ENCODE measurements around the gene SPECC1. TPM values are rescaled to one million over a fixed set of nuclear protein-coding genes. Genes with fewer than 3 reads are reported as not detected.

The SPECC1 gene
- total RNA-seq, 1 donor from 2014 or later, result 13.6 TPM

DNA sequence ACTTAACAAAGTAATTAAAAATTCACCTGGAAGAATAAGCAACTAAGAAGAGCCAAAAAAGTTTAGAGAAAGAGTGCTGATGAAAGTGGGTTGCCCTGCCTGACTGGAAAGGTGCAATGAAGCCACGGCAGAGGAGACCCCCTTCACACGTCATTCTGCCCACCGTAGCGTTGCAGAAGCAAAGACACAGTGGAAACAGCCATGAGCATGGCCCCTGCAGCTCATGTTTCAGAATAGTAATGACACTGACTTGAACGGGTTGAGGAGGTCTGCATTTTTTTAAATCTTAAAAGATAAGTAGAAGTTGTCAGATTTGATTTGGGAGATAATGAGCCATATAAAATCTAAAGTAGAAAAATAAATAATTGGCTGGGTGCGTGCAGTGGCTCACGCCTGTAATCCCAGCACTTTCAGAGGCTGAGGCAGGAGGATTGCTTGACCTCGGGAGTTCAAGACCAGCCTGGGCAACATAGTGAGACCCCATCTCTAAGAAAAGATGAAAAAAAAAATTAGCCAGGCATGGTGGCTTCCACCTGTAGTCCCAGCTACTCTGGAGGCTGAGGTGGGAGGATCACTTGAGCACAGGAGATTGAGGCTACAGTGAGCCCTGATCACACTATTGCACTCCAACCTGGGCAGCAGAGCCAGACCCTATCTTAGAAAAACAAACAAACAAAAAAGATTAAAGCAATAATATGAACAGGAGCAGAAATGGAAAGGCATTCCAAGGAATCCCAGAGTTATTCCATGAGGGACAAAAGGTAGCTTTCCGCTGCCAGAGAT lies 273.6 kb downstream of the SPECC1 start:
- Histone ChIP-seq H3K4me3 (ENCODE audit: low read length in 3 of 3) (no peak overlapping the region), H3K4me1 (ENCODE audit: control insufficient read depth in 3 of 3, insufficient read depth in 3 of 3, low read length in 3 of 3) (peaks cover 0 to 2% (median 0%) of the 10 kb centered on the region in 3 donors), H3K36me3 (ENCODE audit: control insufficient read depth in 3 of 3, insufficient read depth in 3 of 3, low read length in 3 of 3) (no peaks in the 10 kb centered on the region), H3K27me3 (ENCODE audit: control insufficient read depth in 3 of 3, insufficient read depth in 3 of 3, low read length in 3 of 3) (peaks cover 0 to 4% (median 0%) of the 10 kb centered on the region in 3 donors), H3K27ac (ENCODE audit: low read depth, low read length) (no peak overlapping the region), H3K9ac (ENCODE audit: low read depth in 1 of 3, low read length in 3 of 3) (no peak overlapping the region), H3K9me3 (ENCODE audit: control insufficient read depth in 3 of 3, low read length in 3 of 3) (no peaks in the 10 kb centered on the region)

GRCh38 chr17:20284022-20284421 lies 274.9 kb downstream of the SPECC1 start:
- Histone ChIP-seq H3K36me3 (ENCODE audit: control insufficient read depth in 3 of 3, insufficient read depth in 3 of 3, low read length in 3 of 3) (no peaks in the 10 kb centered on the region), H3K9ac (ENCODE audit: low read depth in 1 of 3, low read length in 3 of 3) (no peak overlapping the region), H3K27ac (ENCODE audit: low read depth, low read length) (no peak overlapping the region), H3K9me3 (ENCODE audit: control insufficient read depth in 3 of 3, low read length in 3 of 3) (no peaks in the 10 kb centered on the region), H3K27me3 (ENCODE audit: control insufficient read depth in 3 of 3, insufficient read depth in 3 of 3, low read length in 3 of 3) (peaks cover 0 to 4% (median 0%) of the 10 kb centered on the region in 3 donors), H3K4me1 (ENCODE audit: control insufficient read depth in 3 of 3, insufficient read depth in 3 of 3, low read length in 3 of 3) (peaks cover 0 to 2% (median 0%) of the 10 kb centered on the region in 3 donors), H3K4me3 (ENCODE audit: low read length in 3 of 3) (no peak overlapping the region)

DNA sequence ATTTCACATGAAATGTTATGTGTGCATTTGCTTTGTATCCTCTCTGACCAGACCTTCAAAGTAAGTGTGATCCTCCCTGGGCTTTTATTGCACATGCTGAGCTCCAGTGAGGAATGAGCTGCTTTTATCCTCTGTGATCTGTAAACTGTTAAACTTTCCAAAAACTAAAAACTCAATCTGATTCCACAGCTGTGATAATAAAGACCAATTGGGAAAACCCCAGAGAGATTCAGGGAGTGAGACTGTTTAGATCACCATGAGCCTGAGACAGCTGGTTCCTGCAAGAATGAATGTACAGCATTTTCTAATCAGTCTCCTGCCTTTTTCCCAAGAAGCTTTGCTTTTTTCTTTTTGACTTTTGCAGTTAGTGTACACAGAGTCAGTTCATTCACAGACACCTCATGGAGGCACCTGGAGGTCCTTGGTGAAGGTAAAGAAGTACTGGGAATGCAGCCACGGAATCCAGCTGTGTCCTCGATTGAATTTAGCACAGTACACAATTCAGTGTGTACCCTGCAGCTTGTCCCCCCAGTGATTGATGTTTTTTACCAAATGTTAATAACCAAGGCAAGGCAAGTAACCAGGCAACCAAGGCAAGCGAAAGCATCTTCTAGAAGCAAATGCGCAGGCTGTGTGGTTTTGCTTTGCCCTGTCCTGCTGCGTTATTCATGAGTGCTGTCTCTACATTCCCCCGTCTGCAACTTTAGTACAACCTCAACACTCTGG lies 275.6 kb downstream of the SPECC1 start:
- H3K9ac ChIP-seq (ENCODE audit: low read depth in 1 of 3, low read length in 3 of 3), result no peak overlapping the region
- no peaks in the 10 kb centered on the region for H3K9me3 ChIP-seq (ENCODE audit: control insufficient read depth in 3 of 3, low read length in 3 of 3)
- no peak overlapping the region for H3K4me3 ChIP-seq (ENCODE audit: low read length in 3 of 3)
- peaks cover 0 to 4% (median 0%) of the 10 kb centered on the region in 3 donors for H3K27me3 ChIP-seq (ENCODE audit: control insufficient read depth in 3 of 3, insufficient read depth in 3 of 3, low read length in 3 of 3)
- H3K4me1 ChIP-seq (ENCODE audit: control insufficient read depth in 3 of 3, insufficient read depth in 3 of 3, low read length in 3 of 3), result peaks cover 0 to 2% (median 0%) of the 10 kb centered on the region in 3 donors
- H3K36me3 ChIP-seq (ENCODE audit: control insufficient read depth in 3 of 3, insufficient read depth in 3 of 3, low read length in 3 of 3), result no peaks in the 10 kb centered on the region
- no peak overlapping the region for H3K27ac ChIP-seq (ENCODE audit: low read depth, low read length)

DNA sequence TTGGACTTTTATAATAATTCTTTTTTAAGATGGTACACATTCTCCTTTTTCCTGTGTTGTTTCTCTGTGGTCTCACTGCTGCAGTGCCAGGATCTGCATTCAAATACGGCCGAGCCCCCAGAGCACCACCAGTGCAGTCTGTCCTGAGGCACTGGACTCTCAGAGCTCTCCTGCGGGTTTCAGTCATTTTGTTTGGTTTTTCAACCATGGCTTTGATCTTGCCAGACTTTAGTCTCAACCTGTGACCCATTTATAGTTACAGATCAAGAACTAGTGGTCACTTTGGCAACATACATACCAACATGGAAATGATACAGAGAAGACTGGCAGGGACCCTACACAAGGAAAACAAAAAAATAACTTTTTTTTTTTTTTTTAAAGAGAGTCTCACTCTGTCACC lies 280.8 kb downstream of the SPECC1 start:
- Histone ChIP-seq H3K36me3 (ENCODE audit: control insufficient read depth in 3 of 3, insufficient read depth in 3 of 3, low read length in 3 of 3) (no peaks in the 10 kb centered on the region), H3K4me1 (ENCODE audit: control insufficient read depth in 3 of 3, insufficient read depth in 3 of 3, low read length in 3 of 3) (no peaks in the 10 kb centered on the region), H3K9ac (ENCODE audit: low read depth in 1 of 3, low read length in 3 of 3) (no peak overlapping the region), H3K9me3 (ENCODE audit: control insufficient read depth in 3 of 3, low read length in 3 of 3) (no peaks in the 10 kb centered on the region), H3K27ac (ENCODE audit: low read depth, low read length) (no peak overlapping the region), H3K27me3 (ENCODE audit: control insufficient read depth in 3 of 3, insufficient read depth in 3 of 3, low read length in 3 of 3) (peaks cover 0 to 3% (median 0%) of the 10 kb centered on the region in 3 donors), H3K4me3 (ENCODE audit: low read length in 3 of 3) (no peak overlapping the region)

DNA sequence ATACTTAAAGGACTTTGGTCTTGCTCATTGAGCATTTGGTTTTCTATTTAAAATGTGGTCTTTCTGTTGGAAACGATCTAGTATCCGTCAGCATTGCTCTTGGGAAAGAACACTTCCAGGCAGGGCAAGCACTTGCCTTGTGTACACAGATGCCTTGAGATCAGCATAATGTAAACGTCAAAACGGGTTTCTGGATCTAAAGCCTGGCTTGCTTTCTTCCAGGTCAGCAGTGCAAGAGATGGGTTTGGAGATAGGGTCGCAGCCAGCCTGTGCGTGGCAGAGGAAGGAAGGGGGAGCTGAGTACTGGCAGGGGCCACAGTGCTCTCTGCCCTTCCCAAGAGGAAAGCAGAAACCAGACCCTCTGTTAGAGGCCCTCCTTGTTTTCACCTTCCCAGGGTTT lies 282.7 kb downstream of the SPECC1 start:
- no peak overlapping the region for H3K27ac ChIP-seq (ENCODE audit: low read depth, low read length)
- H3K9ac ChIP-seq (ENCODE audit: low read depth in 1 of 3, low read length in 3 of 3), result no peak overlapping the region
- H3K4me1 ChIP-seq (ENCODE audit: control insufficient read depth in 3 of 3, insufficient read depth in 3 of 3, low read length in 3 of 3), result no peaks in the 10 kb centered on the region
- no peaks in the 10 kb centered on the region for H3K27me3 ChIP-seq (ENCODE audit: control insufficient read depth in 3 of 3, insufficient read depth in 3 of 3, low read length in 3 of 3)
- no peaks in the 10 kb centered on the region for H3K9me3 ChIP-seq (ENCODE audit: control insufficient read depth in 3 of 3, low read length in 3 of 3)
- no peak overlapping the region for H3K4me3 ChIP-seq (ENCODE audit: low read length in 3 of 3)
- H3K36me3 ChIP-seq (ENCODE audit: control insufficient read depth in 3 of 3, insufficient read depth in 3 of 3, low read length in 3 of 3), result no peaks in the 10 kb centered on the region

DNA sequence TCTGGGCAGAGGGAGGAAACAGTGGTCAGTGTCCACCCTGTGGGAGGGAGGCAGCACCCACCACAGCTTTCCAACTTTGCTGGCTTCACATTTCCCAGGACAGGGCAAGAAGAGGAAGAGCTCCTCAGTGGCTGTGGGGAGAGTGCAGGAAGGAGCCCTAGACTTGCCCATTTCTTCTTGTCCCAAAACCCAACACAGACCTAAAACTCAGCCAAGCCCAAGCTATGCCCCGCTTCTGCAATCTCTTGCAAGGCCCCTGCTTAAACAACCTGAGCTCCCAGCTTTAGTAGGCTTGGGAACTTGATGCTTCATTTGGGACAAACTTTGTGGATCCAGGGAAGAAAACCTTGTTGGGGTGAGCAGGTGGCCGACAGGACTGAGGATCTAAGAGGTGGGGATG lies 284.3 kb downstream of the SPECC1 start:
- H3K9me3 ChIP-seq (ENCODE audit: control insufficient read depth in 3 of 3, low read length in 3 of 3), result no peaks in the 10 kb centered on the region
- no peak overlapping the region for H3K4me3 ChIP-seq (ENCODE audit: low read length in 3 of 3)
- H3K27ac ChIP-seq (ENCODE audit: low read depth, low read length), result no peak overlapping the region
- no peaks in the 10 kb centered on the region for H3K27me3 ChIP-seq (ENCODE audit: control insufficient read depth in 3 of 3, insufficient read depth in 3 of 3, low read length in 3 of 3)
- H3K36me3 ChIP-seq (ENCODE audit: control insufficient read depth in 3 of 3, insufficient read depth in 3 of 3, low read length in 3 of 3), result no peaks in the 10 kb centered on the region
- H3K4me1 ChIP-seq (ENCODE audit: control insufficient read depth in 3 of 3, insufficient read depth in 3 of 3, low read length in 3 of 3), result no peaks in the 10 kb centered on the region
- no peak overlapping the region for H3K9ac ChIP-seq (ENCODE audit: low read depth in 1 of 3, low read length in 3 of 3)

DNA sequence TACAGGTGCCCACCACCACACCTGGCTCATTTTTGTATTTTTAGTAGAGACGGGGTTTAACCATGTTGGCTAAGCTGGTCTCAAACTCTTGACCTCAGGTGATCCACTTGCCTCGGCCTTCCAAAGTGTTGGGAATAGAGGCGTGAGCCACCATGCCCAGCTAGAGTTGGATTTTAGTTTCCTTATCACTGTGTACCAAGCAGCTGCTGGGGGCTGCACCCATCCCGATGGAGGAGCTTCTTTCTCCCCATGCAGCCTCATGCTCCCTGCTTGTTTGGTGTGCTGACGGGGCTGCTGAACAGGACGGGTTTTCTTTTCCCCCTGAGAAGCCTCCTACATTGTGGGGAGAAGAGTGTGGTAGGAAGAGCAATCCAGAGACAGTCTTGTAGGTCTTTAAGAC lies 285.0 kb downstream of the SPECC1 start:
- H3K36me3 ChIP-seq (ENCODE audit: control insufficient read depth in 3 of 3, insufficient read depth in 3 of 3, low read length in 3 of 3), result no peaks in the 10 kb centered on the region

GRCh38 chr17:20299013-20299412 lies 289.9 kb downstream of the SPECC1 start:
- Histone ChIP-seq H3K9ac (ENCODE audit: low read depth in 1 of 3, low read length in 3 of 3) (no peak overlapping the region), H3K9me3 (ENCODE audit: control insufficient read depth in 3 of 3, low read length in 3 of 3) (no peaks in the 10 kb centered on the region), H3K4me3 (ENCODE audit: low read length in 3 of 3) (no peak overlapping the region), H3K4me1 (ENCODE audit: control insufficient read depth in 3 of 3, insufficient read depth in 3 of 3, low read length in 3 of 3) (no peaks in the 10 kb centered on the region), H3K36me3 (ENCODE audit: control insufficient read depth in 3 of 3, insufficient read depth in 3 of 3, low read length in 3 of 3) (no peaks in the 10 kb centered on the region), H3K27ac (ENCODE audit: low read depth, low read length) (no peak overlapping the region), H3K27me3 (ENCODE audit: control insufficient read depth in 3 of 3, insufficient read depth in 3 of 3, low read length in 3 of 3) (no peaks in the 10 kb centered on the region)

More for the DNA sequence above, 285.0 kb downstream of the SPECC1 start:
- Histone ChIP-seq H3K4me1 (ENCODE audit: control insufficient read depth in 3 of 3, insufficient read depth in 3 of 3, low read length in 3 of 3) (no peaks in the 10 kb centered on the region), H3K9ac (ENCODE audit: low read depth in 1 of 3, low read length in 3 of 3) (no peak overlapping the region), H3K9me3 (ENCODE audit: control insufficient read depth in 3 of 3, low read length in 3 of 3) (no peaks in the 10 kb centered on the region), H3K4me3 (ENCODE audit: low read length in 3 of 3) (no peak overlapping the region), H3K27ac (ENCODE audit: low read depth, low read length) (no peak overlapping the region), H3K27me3 (ENCODE audit: control insufficient read depth in 3 of 3, insufficient read depth in 3 of 3, low read length in 3 of 3) (no peaks in the 10 kb centered on the region)

GRCh38 chr17:20300436-20300934 lies 291.3 kb downstream of the SPECC1 start:
- no peak overlapping the region for H3K27ac ChIP-seq (ENCODE audit: low read depth, low read length)
- no peak overlapping the region for H3K9ac ChIP-seq (ENCODE audit: low read depth in 1 of 3, low read length in 3 of 3)

More at GRCh38 chr17:20300436-20300934, 291.3 kb downstream of the SPECC1 start:
- H3K4me3 ChIP-seq (ENCODE audit: low read length in 3 of 3), result no peak overlapping the region
- H3K27me3 ChIP-seq (ENCODE audit: control insufficient read depth in 3 of 3, insufficient read depth in 3 of 3, low read length in 3 of 3), result no peaks in the 10 kb centered on the region
- no peaks in the 10 kb centered on the region for H3K36me3 ChIP-seq (ENCODE audit: control insufficient read depth in 3 of 3, insufficient read depth in 3 of 3, low read length in 3 of 3)
- no peaks in the 10 kb centered on the region for H3K4me1 ChIP-seq (ENCODE audit: control insufficient read depth in 3 of 3, insufficient read depth in 3 of 3, low read length in 3 of 3)
- H3K9me3 ChIP-seq (ENCODE audit: control insufficient read depth in 3 of 3, low read length in 3 of 3), result no peaks in the 10 kb centered on the region

Measured in skeletal muscle tissue (tissue), 4 donors.